Measurements from ENCODE around the gene SDK1.
A peak's percentile ranks its signal among the peaks of the same experiment; 100 is the strongest.
"Not testable (repeated sequence)": the region's sequence is repeated elsewhere in the genome, so short reads cannot be mapped to it uniquely, and the experiment has no call there.

The SDK1 gene

DNA sequence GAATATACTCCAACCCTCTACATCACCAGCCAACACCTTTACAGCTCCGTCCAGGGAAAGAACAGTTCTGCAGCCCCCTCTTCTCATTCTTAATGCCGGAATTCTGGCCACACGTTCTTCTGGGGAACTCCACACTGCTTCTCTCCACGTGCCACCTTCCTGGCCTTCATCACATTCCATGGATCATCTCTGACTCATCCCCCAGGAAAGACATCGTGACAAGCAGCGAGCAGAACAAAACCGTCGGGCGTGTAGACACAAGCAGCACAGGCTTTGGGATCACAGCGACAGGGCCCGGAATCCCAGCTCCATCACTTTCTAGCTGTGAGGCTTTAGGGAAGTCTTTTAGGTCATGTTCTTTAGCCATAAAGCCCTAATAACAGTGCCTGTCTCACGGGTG lies 790.7 kb downstream of the SDK1 start:
- no peak overlapping the region for H4K8ac ChIP-seq (ENCODE audit: low read length)
- H3K23ac ChIP-seq (ENCODE audit: low read length in 2 of 2) = no peak overlapping the region
- peaks cover 0 to 8% of the 10 kb centered on the region in 2 experiments for H3K36me3 ChIP-seq (ENCODE audit: control insufficient read depth in 1 of 2, insufficient read depth in 2 of 2, low read depth in 1 of 2, low read length in 2 of 2)
- H3K27me3 ChIP-seq (ENCODE audit: control insufficient read depth in 1 of 2, insufficient read depth in 1 of 2, low read length in 2 of 2) = no peaks in the 10 kb centered on the region
- H2BK5ac ChIP-seq (ENCODE audit: low read depth, low read length, poor library complexity, severe bottlenecking) = no peak overlapping the region
- peaks cover 22% of the 10 kb centered on the region for H3K9me3 ChIP-seq (ENCODE audit: control insufficient read depth, low read length)
- H3K27ac ChIP-seq (ENCODE audit: low read length, poor library complexity, severe bottlenecking) = no peak overlapping the region
- H3K4me3 ChIP-seq (ENCODE audit: insufficient read depth in 1 of 2, low read depth in 1 of 2, low read length in 2 of 2) = no peak overlapping the region
- H2BK120ac ChIP-seq (ENCODE audit: low read depth, low read length) = no peak overlapping the region
- H3K4ac ChIP-seq (ENCODE audit: low read depth in 1 of 2, low read length in 2 of 2) = no peak overlapping the region
- no peak overlapping the region for H2AFZ ChIP-seq (ENCODE audit: low read depth, low read length)
- H3K4me1 ChIP-seq (ENCODE audit: control insufficient read depth, insufficient read depth, low read depth, low read length) = peaks cover 2% of the 10 kb centered on the region
- WGBS = 81% methylated on average over 12 of the region's 12 CpGs
- H3K79me1 ChIP-seq (replicated peaks; ENCODE audit: low read length, poor library complexity, severe bottlenecking) = no peaks in the 10 kb centered on the region
- H2AK5ac ChIP-seq (ENCODE audit: low read length, severe bottlenecking) = no peak overlapping the region
- no peak overlapping the region for H3K4me2 ChIP-seq (ENCODE audit: low read length, poor library complexity, severe bottlenecking)
- H3K9ac ChIP-seq (ENCODE audit: low read length) = no peak overlapping the region
- H2BK15ac ChIP-seq (ENCODE audit: low read depth, poor library complexity, severe bottlenecking) = no peak overlapping the region
- H2BK12ac ChIP-seq (ENCODE audit: low read length in 2 of 2) = no peak overlapping the region
- H3K14ac ChIP-seq (ENCODE audit: low read length in 2 of 2) = no peak overlapping the region
- H4K91ac ChIP-seq (ENCODE audit: low read length) = no peak overlapping the region
- DNase-seq = peak; percentile 10
- no peak overlapping the region for H3K18ac ChIP-seq (ENCODE audit: low read depth in 1 of 2, low read length in 2 of 2)

DNA sequence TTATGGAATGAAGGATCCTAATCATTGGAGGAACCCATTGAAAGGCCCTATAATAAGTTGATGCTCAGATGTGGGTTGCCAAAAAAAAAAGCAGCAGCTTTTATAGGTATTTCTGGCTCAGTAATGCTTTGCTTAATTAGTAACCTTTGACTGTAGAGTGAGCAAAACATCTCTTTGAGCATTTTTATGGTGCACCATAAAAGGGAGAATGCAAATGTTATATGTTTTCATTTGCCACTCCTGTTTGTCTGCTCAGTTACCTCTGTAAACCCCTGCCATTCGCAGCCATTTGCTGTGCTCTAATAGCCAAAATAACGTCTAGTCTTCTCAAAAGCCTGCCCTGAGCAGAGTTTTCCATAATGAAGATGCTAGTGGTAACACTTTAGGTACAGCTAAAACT lies 792.0 kb downstream of the SDK1 start:
- H3K4me2 ChIP-seq (ENCODE audit: low read length, poor library complexity, severe bottlenecking) = no peak overlapping the region
- H3K9me3 ChIP-seq (ENCODE audit: control insufficient read depth, low read length) = peaks cover 22% of the 10 kb centered on the region
- peaks cover 2% of the 10 kb centered on the region for H3K4me1 ChIP-seq (ENCODE audit: control insufficient read depth, insufficient read depth, low read depth, low read length)
- H4K8ac ChIP-seq (ENCODE audit: low read length) = no peak overlapping the region
- H2BK15ac ChIP-seq (ENCODE audit: low read depth, poor library complexity, severe bottlenecking) = no peak overlapping the region
- WGBS = 100% methylated on average over 1 of the region's 2 CpGs
- H2AK5ac ChIP-seq (ENCODE audit: low read length, severe bottlenecking) = no peak overlapping the region
- DNase-seq = no peak
- H2BK120ac ChIP-seq (ENCODE audit: low read depth, low read length) = no peak overlapping the region
- no peak overlapping the region for H2AFZ ChIP-seq (ENCODE audit: low read depth, low read length)
- no peak overlapping the region for H3K9ac ChIP-seq (ENCODE audit: low read length)
- no peaks in the 10 kb centered on the region for H3K27me3 ChIP-seq (ENCODE audit: control insufficient read depth in 1 of 2, insufficient read depth in 1 of 2, low read length in 2 of 2)
- no peak overlapping the region for H4K91ac ChIP-seq (ENCODE audit: low read length)
- no peak overlapping the region for H2BK5ac ChIP-seq (ENCODE audit: low read depth, low read length, poor library complexity, severe bottlenecking)
- no peak overlapping the region for H3K27ac ChIP-seq (ENCODE audit: low read length, poor library complexity, severe bottlenecking)
- H3K4me3 ChIP-seq (ENCODE audit: insufficient read depth in 1 of 2, low read depth in 1 of 2, low read length in 2 of 2) = no peak overlapping the region
- no peak overlapping the region for H3K18ac ChIP-seq (ENCODE audit: low read depth in 1 of 2, low read length in 2 of 2)
- H3K4ac ChIP-seq (ENCODE audit: low read depth in 1 of 2, low read length in 2 of 2) = no peak overlapping the region
- H3K23ac ChIP-seq (ENCODE audit: low read length in 2 of 2) = no peak overlapping the region
- H3K14ac ChIP-seq (ENCODE audit: low read length in 2 of 2) = no peak overlapping the region
- peaks cover 0 to 8% of the 10 kb centered on the region in 2 experiments for H3K36me3 ChIP-seq (ENCODE audit: control insufficient read depth in 1 of 2, insufficient read depth in 2 of 2, low read depth in 1 of 2, low read length in 2 of 2)
- no peaks in the 10 kb centered on the region for H3K79me1 ChIP-seq (replicated peaks; ENCODE audit: low read length, poor library complexity, severe bottlenecking)
- H2BK12ac ChIP-seq (ENCODE audit: low read length in 2 of 2) = no peak overlapping the region

DNA sequence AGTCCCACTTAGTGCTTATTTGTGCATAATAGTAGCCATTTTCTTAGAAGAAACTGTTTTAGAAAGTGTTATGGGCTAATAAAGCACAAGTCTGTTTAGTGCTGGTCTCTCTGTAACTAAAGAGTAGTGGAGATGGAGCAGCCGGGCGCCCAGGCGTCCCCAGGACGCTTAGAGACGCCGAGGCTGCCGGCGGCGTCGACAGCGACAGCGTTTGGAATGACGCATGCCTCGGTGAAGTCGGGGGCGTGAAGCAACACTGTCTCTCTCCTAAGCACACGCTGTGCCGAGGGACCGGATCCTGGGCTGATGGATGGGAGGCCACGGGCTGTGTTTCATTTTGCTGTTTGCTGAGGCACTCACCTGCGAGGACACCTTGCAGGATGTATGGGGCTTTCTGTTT lies 792.4 kb downstream of the SDK1 start:
- DNase-seq = no peak
- Histone ChIP-seq H3K14ac (ENCODE audit: low read length in 2 of 2) (no peak overlapping the region), H3K18ac (ENCODE audit: low read depth in 1 of 2, low read length in 2 of 2) (no peak overlapping the region), H4K8ac (ENCODE audit: low read length) (no peak overlapping the region), H3K36me3 (ENCODE audit: control insufficient read depth in 1 of 2, insufficient read depth in 2 of 2, low read depth in 1 of 2, low read length in 2 of 2) (peaks cover 0 to 8% of the 10 kb centered on the region in 2 experiments), H3K4me2 (ENCODE audit: low read length, poor library complexity, severe bottlenecking) (no peak overlapping the region), H3K27ac (ENCODE audit: low read length, poor library complexity, severe bottlenecking) (no peak overlapping the region), H2BK5ac (ENCODE audit: low read depth, low read length, poor library complexity, severe bottlenecking) (no peak overlapping the region), H3K23ac (ENCODE audit: low read length in 2 of 2) (no peak overlapping the region), H2BK120ac (ENCODE audit: low read depth, low read length) (no peak overlapping the region), H4K91ac (ENCODE audit: low read length) (no peak overlapping the region), H3K9me3 (ENCODE audit: control insufficient read depth, low read length) (peaks cover 22% of the 10 kb centered on the region), H3K27me3 (ENCODE audit: control insufficient read depth in 1 of 2, insufficient read depth in 1 of 2, low read length in 2 of 2) (no peaks in the 10 kb centered on the region), H3K79me1 (replicated peaks; ENCODE audit: low read length, poor library complexity, severe bottlenecking) (no peaks in the 10 kb centered on the region), H2BK15ac (ENCODE audit: low read depth, poor library complexity, severe bottlenecking) (no peak overlapping the region), H2AFZ (ENCODE audit: low read depth, low read length) (no peak overlapping the region), H3K4me3 (ENCODE audit: insufficient read depth in 1 of 2, low read depth in 1 of 2, low read length in 2 of 2) (no peak overlapping the region), H2AK5ac (ENCODE audit: low read length, severe bottlenecking) (no peak overlapping the region), H2BK12ac (ENCODE audit: low read length in 2 of 2) (no peak overlapping the region), H3K4ac (ENCODE audit: low read depth in 1 of 2, low read length in 2 of 2) (no peak overlapping the region), H3K9ac (ENCODE audit: low read length) (no peak overlapping the region), H3K4me1 (ENCODE audit: control insufficient read depth, insufficient read depth, low read depth, low read length) (peaks cover 2% of the 10 kb centered on the region)
- 92% methylated on average over 21 of the region's 21 CpGs for WGBS

DNA sequence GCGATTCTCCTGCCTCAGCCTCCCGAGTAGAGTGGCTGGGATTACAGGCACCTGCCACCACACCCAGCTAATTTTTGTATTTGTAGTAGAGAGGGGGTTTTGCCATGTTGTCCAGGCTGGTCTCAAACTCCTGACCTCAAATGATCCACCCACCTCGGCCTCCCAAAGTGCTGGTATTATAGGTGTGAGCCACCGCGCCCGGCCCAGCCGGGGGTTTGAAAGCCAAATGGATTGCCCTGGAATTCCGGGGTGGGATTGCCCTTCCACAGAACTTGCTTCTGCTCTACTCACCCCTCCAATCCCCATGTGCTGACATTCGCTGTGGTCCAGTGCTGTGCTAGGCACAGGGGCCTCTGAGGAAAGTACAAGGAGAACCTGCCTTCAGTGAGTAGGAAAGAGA lies 793.1 kb downstream of the SDK1 start:
- DNase-seq; H2BK5ac ChIP-seq (ENCODE audit: low read depth, low read length, poor library complexity, severe bottlenecking); H3K23ac ChIP-seq (ENCODE audit: low read length in 2 of 2); H3K18ac ChIP-seq (ENCODE audit: low read depth in 1 of 2, low read length in 2 of 2); H3K4me2 ChIP-seq (ENCODE audit: low read length, poor library complexity, severe bottlenecking); H2AFZ ChIP-seq (ENCODE audit: low read depth, low read length); H4K91ac ChIP-seq (ENCODE audit: low read length); H3K4me1 ChIP-seq (ENCODE audit: control insufficient read depth, insufficient read depth, low read depth, low read length); H3K27me3 ChIP-seq (ENCODE audit: control insufficient read depth in 1 of 2, insufficient read depth in 1 of 2, low read length in 2 of 2); H3K9ac ChIP-seq (ENCODE audit: low read length); H2BK120ac ChIP-seq (ENCODE audit: low read depth, low read length); H3K4me3 ChIP-seq (ENCODE audit: insufficient read depth in 1 of 2, low read depth in 1 of 2, low read length in 2 of 2); H4K8ac ChIP-seq (ENCODE audit: low read length); H3K14ac ChIP-seq (ENCODE audit: low read length in 2 of 2); H2BK12ac ChIP-seq (ENCODE audit: low read length in 2 of 2); H2BK15ac ChIP-seq (ENCODE audit: low read depth, poor library complexity, severe bottlenecking); H3K27ac ChIP-seq (ENCODE audit: low read length, poor library complexity, severe bottlenecking); H3K79me1 ChIP-seq (replicated peaks; ENCODE audit: low read length, poor library complexity, severe bottlenecking); H3K4ac ChIP-seq (ENCODE audit: low read depth in 1 of 2, low read length in 2 of 2); H2AK5ac ChIP-seq (ENCODE audit: low read length, severe bottlenecking); H3K36me3 ChIP-seq (ENCODE audit: control insufficient read depth in 1 of 2, insufficient read depth in 2 of 2, low read depth in 1 of 2, low read length in 2 of 2): not testable (repeated sequence)
- WGBS = 89% methylated on average over 7 of the region's 9 CpGs
- peaks cover 22% of the 10 kb centered on the region for H3K9me3 ChIP-seq (ENCODE audit: control insufficient read depth, low read length)

Data from mesenchymal stem cell (in vitro differentiated cells and primary cell).